ENCODE results near the gene KCNK15.
A peak's percentile ranks its signal among the peaks of the same experiment; 100 is the strongest.

Gene KCNK15

DNA sequence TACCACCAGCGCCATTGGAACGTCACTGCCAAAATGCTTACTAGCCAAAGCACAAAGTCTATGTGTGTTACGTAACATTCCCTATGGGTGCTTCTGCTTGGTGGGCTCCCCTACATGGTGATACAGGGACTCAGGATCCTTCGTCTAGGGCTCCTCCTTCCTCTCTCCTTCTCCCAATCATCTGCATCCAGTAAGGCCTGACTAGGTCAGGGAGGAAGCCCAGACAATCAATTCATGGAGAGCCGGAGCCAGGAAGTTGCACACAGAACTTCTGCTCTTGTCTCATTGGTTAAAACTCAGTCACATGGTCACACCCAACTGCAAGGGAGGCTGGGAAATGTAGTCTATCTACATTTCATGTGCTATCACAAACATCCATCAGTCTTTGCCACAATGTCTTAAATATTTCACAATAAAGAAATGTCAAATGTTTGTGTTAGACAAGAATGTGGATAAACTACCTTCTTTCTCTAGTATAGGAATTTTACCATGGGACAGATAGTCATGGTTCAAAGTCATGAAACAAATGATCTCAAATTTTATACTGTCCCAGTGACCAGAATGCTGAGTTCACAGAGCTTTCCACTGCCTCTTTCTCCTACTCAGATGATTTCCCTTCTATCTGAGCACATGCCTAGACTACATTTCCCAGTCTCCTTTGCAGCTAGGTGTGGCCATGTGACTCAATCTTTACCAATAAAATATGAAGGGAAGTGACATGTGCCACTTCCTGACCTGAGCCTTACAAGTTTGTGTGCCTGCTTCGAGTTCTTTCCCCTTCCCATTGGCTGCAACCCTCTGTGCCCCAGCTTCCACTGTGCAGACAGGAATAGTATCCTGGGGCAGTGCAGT, 9.3 kb upstream of the KCNK15 start:
- no peak for DNase-seq

DNA sequence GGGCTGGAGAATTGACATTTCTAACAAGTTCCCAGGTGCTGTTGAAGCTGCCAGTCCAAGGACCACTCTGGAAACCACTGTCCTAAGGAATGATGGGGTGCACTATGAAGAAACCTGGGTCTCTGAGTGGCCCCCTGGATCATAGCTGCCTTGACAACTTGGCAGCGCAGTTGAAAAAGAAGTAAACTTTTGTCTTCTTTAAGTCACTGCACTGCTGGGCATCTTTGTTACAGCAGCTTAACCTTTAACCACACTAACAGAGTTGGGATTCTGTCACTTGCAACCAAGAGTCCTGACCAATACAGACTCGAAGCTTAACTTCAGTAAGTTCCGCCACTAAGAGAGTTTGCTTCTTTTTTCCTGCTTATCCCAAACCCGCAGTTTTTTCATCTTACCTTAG, 8.5 kb upstream of the KCNK15 start:
- no peak for DNase-seq

DNA sequence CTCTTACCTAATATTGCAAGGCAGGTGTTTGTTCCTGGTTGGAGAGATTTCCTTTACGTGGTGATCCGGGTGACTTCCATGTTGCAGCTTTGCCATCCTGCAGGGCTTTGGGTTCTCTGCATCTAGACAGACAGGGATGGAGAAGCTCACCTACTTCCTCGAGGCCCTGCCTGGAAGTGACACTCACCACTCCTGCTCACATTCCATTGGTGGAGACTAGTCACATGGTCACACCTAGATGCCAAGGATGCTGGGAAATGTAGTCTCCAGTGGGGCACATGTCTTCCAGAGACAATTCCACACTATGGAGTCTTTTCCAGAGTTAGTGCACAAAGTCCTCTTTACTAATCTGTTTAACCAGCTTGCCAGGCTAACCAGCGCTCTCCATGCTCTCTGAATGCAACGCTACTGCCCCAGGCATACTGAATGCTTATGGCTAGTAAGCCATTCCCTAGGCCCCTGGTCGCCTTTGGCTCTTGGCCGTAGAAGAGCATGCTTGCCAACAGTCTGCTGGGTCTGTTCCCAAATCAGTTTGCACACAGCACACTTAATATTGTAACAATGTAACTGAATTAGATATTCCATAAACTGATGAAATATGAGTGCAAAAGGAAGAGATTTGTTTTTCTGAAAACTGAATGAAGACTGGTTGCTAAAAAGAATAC, 6.7 kb upstream of the KCNK15 start:
- DNase-seq: peak in 1 of 2 experiments; percentile 33

DNA sequence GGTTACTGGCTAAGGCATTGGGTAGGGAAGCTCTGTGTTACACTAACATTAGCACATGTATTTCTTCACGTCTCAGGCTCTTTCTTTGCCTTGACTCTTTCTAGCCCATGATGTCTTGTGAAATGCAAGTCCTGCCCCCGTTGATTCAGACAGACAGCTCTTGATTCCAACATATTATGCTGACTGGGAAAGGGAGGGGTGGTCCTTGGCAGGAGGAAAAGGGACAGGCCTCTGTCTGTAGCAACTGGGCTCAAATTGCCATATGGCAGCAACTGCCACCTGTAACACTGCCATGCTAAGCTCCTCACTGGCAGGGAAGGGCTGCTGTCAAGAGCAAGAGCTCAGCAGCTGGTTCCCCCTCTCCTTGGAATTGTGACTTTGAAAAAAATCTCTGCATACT, 5.7 kb upstream of the KCNK15 start:
- no peak for DNase-seq

DNA sequence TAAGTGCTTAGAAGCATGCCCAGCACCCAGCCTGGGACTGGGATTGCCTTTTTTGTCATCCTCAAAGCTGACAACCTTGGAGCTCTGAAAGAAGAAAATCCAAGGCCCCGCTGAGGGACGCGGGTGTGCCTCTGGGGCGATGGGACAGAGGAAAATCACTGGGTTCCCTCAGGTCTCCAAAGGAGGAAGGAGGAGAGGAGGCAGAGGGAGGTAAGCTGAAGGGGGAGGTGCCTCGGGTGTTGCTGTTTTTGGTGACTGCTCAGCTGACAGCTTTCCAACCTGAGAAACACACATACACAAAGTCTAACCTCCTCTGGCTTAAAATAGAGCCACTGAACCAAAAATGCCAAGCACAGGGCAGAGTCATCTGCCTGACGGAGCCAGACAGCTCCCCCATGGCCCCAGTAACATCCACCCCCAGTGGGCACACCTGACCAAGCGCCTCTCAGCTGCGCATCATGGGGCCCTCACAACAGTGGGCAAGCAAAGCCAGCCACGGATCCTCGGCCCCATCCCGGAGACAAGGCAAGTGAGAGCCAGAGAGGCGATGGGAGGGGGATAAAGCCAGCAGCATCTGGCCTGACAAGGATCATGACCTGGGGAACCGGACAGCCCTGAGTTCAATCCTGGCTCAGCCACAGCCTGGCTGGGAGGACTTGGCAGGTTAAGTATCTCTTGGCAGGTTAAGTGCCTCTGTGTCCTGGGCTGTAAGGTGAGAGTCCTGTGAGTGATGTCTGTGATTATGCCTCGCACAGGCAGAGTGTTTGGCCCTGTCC, 3.2 kb upstream of the KCNK15 start:
- no peak for DNase-seq

DNA sequence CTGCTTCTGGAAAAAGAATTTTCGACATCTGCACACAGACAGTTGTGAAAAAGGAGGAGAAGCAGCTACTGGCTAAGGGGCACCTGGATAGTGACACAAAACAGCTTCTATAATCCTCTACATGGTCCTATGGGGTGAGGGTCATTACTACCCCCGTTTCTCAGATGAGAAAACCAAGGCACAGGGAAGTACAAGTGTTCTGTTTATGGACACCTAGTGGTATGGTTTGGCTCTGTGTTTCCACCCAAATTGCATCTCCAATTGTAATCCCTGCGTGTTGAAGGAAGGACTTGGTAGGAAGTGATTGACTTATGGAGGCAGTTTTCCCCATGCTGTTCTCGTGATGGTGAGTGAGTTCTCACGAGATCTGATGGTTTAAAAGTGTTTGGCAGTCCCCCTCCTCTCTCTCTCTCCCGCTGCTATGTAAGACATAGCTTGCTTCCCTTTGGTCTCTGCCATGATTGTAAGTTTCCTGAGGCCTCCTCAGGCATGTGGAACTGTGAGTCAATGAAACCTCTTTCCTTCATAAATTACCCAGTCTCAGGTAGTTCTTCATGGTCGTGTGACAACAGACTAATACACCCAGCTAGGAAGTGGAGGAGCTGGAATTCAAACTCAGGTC, 2.5 kb upstream of the KCNK15 start:
- DNase-seq: no peak

DNA sequence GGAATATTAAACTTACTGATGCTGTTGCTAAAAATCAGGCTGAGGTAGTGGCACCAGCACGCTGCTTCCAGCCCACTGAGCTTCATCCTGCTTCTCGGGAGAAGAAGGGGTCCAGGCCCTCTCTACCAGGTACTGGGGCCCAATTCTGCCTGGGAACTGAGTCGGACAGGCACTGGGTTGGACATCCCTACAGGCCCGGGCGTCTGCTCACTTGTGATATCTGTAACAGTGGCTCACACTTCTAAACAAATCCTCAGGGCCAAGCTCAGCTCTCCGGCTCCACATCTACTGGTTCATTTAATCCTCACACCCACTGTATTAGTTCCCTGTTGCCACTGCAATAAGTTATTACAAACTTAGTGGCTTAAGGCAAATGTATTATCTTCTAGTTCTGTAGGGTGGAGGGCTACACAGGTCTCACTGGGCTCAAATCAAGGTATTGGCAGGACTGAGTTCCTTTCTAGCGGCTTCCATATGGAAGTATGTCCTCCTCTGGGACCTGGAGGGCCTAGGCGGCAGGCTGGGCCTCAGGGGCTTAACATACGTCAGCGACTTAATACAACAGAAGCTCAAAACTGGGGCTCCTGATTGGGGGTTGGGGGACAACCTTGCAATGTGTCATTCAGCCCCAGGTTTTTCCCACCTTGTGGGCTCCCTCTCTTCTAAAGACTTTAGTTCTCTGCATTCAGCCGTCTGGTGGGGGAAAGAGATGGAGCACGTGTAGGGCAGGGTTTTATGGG, 1.6 kb upstream of the KCNK15 start:
- DNase-seq: no peak

DNA sequence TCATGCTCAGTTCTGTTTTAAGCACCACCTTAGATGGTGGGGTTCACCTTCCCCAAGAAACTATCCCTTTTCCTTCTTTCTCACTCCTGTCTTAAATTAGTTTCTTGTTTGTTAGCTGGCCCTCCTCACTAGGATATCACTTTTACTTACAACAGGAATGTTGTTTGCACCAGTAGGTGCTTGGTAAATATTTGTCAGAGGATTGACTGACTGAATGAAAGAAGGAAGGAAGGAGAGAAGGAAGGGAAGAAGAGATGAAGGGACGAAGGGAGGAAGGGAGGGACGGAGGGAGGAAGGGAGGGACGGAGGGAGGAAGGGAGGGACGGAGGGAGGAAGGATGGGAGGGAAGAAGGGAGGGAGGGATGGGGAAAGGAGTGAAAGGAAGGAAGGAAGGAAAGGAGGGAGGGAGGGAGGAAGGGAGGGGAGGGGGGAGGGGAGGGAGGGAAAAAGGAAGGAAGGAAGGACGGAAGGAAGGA, 505 bp upstream of the KCNK15 start:
- no peak for DNase-seq

DNA sequence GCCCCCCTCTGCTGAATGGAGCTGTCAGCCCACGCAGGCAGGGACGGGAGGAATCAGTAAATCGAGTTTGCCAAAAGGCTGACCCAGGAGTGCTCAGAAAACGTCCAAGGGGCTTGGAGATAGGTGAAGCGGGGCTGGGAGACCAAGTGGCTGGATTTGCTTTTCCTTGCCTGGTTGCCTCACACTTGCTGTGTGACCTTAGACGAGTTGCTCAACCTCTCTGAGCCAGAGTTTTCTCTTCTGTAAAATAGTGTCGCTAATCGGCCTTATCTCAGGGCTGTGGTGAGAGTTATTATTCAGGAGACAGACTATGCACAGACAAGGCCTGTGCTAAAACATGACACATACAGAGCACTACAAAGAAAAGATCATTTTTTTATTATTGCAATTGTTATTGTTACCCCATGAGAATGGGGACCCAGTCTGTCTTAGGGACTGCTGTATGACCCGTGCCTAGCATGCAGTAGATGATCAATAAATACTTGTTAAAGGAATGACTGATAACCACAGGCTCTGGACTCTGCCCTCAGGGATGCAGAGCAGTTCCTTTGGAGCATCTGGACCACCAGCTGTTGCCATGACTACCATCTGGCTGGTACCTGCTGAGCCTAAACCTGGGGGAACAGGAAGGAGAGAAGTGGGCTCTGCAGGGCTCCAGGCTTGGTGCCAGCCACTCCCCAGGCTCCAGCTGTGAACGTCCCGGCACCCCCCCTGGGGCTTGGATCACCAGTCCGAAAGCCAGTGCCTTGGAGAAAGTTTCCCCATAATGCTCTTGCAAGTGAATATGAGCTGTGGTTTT, 901 bp downstream of the KCNK15 start:
- DNase-seq: no peak

DNA sequence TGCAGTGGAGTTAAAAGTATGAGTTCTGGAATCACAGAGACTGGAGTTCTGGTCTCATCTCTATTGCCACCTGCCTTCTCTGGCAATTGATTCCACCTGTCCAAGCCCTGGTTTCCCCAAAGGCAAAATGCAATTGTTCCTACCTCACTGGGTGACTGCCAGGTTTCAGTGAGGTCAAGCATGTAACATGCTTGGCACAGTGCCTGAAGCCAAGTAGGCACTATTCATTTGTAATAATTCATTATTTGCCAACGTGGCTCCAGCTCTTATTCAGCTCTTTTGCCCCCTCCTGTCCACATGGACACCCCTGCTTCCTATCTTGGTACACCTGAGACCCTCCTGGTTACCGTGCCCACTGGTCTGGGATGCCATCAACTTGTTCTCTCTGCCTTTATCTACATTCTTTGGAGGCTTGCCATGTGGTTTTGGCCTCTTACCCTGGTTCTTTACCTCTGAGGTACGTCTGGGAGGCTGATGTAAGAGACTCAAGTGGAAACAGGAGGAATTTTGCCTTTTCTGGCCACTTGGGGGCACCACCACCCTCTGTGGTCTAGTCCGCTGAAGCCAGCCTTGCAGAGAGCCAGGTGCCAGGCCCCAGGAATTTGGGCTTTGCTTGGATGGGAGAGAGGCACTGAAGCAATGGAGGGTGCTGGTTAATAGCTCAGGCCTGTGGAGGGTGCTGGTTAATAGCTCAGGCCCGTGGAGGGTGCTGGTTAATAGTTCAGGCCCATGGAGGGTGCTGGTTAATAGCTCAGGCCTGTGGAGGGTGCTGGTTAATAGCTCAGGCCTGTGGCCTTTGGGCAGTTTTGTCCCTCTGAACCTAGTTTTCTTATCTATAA, 1.7 kb downstream of the KCNK15 start:
- peak; percentile 52 to 59 for DNase-seq

DNA sequence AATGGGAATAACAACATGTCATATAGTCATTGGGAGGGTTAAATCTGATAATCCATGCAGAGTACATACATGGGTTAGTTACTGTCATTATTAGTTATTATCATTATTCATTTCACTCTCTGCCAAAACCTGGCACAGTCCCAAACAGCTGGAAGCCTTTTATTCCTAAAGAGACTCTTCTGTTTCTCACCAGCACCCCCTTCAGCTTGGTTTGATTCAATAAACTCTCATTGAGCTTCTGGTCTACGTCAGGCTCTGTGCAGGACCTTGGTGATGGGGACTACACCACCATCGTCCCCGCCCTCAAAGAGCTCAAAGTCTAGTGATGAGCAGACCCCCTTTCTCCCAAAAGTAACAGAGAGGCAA, 2.3 kb downstream of the KCNK15 start:
- no peak for DNase-seq

DNA sequence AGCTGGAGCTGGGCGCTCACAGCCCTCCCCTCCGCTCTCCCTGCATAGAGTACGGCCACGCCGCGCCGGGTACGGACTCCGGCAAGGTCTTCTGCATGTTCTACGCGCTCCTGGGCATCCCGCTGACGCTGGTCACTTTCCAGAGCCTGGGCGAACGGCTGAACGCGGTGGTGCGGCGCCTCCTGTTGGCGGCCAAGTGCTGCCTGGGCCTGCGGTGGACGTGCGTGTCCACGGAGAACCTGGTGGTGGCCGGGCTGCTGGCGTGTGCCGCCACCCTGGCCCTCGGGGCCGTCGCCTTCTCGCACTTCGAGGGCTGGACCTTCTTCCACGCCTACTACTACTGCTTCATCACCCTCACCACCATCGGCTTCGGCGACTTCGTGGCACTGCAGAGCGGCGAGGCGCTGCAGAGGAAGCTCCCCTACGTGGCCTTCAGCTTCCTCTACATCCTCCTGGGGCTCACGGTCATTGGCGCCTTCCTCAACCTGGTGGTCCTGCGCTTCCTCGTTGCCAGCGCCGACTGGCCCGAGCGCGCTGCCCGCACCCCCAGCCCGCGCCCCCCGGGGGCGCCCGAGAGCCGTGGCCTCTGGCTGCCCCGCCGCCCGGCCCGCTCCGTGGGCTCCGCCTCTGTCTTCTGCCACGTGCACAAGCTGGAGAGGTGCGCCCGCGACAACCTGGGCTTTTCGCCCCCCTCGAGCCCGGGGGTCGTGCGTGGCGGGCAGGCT, 4.6 kb downstream of the KCNK15 start:
- no peak for DNase-seq

DNA sequence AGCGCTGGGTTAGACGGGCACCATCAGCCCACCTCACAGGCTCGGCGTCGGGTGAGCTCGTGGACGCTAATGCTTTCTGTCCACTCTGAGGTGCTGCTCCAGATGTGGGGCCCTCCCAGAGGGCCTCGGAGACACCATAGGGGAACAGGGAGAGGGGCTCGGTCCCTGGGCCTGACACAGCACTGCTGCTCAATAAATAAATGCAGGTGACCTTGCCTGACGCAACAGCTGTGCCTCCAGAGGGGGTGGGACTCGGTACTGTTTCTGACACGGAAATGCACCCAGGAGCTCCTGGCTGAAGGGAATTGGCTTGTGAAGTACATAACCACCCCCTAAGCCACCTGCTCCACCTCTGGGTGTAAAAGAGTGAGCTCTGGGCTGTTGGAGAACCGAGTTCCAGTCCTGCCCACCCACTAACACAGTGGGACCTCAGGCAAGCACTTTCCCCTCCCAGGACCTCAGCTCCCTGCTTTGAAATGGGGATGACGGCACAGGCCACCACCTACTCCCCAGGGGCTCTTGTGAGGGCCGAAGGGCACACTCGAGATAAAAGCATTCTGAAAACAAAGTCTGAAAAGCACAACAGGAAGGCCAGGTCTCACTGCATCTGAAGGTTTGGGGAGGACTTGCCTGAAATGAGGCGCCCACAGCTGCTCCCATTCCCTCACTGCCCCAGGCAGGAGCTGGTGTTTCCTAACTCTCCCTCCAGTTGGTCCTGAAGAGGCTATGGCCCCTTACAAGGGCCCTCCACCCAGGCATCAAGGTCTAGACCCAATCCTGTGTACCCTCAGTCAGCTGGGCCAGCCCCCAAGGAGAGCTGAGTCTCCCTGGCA, 6.7 kb downstream of the KCNK15 start:
- no peak for DNase-seq

DNA sequence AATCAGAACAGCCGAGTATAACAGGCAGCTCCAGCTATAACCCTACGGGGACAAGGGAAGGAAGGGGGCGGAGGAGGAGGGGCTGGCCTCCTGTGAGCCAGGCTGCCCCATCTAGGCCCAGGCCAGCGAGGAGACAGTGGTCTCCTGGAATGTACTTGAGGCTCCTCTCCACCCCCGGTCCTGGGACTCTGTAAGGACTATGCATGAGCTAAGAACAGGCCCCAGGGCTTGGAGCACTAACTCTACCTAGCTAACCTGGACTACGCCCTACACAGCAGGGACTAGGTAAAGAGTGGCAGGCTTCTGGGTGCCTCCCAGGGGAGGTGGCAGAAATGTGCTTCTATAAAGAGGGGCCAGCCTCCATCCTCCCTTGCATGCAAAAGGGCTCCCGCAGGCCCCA, 8.9 kb downstream of the KCNK15 start:
- DNase-seq: no peak

DNA sequence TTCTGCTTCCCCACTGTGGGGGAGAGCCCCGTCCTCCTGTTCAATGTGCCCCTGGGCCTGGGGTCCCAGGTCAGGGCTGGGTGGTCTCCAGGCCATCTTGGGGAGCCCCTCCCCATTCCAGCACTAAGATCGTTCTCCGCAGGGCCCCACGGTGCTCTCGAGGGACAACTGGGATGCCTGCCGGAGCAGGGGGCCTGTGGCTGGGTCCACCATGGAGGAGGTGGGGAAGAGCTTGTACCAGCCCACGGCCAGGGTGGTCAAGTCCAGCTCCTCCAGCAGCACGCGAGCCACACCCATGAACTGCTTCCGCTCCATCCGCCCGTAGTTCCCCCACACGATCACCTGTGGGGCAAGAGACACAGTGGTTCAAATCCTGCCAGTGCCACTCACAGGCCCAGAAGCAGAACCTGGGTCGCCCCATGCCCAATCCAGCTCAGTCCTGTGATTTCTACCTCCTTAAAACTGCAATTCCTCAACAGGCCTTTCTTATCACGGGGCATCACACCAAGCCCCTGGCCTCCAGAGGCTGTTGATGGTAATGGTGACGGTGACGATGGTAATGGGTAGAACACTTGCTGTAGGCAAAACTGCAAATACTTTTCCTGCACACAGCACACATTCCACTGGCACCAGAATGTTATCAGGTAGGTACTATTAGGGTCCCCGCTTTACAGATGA, 10.5 kb downstream of the KCNK15 start:
- no peak for DNase-seq

DNA sequence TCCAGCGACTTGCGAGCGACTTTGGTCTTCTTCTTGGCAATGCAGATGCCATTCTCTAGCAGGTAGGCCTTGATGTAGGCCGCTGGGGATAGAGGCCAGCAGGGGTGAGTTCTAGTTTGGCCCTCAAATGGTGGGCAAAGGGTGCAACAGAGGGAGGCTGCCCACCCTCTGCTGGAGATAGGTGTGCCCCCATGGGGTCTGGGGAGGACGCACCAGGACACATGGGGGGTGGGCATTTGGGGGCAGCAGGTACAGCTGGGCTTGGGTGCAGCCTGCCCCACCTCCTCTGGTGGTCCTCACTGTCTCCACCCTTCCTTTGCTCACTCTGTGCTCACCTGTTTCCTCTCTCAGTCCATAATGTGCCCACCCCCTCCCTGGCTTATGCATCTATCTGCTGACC, 11.3 kb downstream of the KCNK15 start:
- no peak for DNase-seq

DNA sequence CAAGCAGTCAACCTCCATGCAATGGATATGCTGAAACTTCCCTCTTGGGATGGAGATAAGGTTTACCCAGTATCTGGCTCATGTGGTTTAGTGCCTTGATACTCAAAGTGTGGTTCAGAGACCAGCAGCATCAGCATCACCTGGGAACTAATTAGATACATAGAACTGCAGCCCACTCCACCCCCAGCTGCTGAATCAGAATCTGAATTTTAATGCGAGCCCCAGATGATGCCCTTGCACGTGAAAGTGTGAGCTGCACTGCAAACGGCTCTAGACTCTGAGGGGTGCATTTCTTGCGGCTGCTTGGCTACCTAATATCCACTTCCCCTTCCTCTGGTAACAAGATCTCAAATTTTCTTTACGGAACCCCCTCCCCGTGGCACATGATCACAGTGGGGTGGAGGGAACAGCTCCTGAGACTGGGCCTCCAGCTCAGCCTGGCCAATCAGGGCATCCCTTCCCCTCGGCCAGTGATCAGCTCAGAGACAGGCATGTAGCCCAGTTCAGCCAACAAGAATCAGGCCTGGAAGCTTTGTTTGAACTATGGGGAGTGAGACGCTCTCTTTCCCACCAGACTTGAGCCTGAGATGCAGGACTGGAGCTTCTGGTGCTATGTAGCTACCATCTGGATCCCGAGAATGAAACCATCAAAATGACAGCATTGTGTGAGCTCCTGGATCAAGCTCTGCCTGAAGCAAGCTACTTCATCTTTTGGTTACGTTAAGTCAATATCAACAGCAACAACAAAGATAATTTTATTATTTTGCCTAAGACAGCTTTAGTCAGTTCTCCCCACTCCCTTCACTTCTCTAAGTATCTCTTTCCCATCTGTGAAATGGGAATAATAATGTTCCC, 12.8 kb downstream of the KCNK15 start:
- no peak for DNase-seq

Data from stimulated activated CD4-positive, alpha-beta T cell treated with anti-CD3 and anti-CD28 coated beads, Interleukin-4, amount 100 ng/mL, for 4 hours (primary cell).